Liver (tissue), 3 donors: Measurements from ENCODE around the gene SIK2.

Source experiments
- ATF3 ChIP-seq: IDR thresholded peaks from 2 replicates; pipeline ENCODE4 v1.6.1; 2016; ENCODE audit warnings: antibody characterized with exemption
- CTCF ChIP-seq: fragments of 150-350 bp; IDR thresholded peaks from 2 replicates; pipeline ENCODE4 v1.5.1; 2017; ENCODE audit warnings: improper control_type of control experiment, low read depth, low read length; ENCODE audit not compliant: missing input control
- EGR1 ChIP-seq, 2 donors: IDR thresholded peaks; 2 replicates each; pipeline ENCODE4 v1.6.1; 2016 to 2018; ENCODE audit warnings: antibody characterized with exemption in 2 of 2, low read depth in 2 of 2
- FOXA1 ChIP-seq: IDR thresholded peaks from 2 replicates; pipeline ENCODE4 v1.6.1; 2016; ENCODE audit warnings: antibody characterized with exemption
- GABPA ChIP-seq, 2 donors: IDR thresholded peaks in 1 of 2; conservative IDR thresholded peaks in 1 of 2; 2 replicates each; pipeline ENCODE4 v1.6.1; 2016; ENCODE audit warnings: antibody characterized with exemption in 2 of 2, mild to moderate bottlenecking in 1 of 2, moderate library complexity in 1 of 2
- JUND ChIP-seq, 2 donors: IDR thresholded peaks; 2 replicates each; pipeline ENCODE4 v1.6.1; 2016; ENCODE audit warnings: antibody characterized with exemption in 2 of 2
- MAX ChIP-seq: IDR thresholded peaks from 2 replicates; pipeline ENCODE4 v1.6.1; 2016; ENCODE audit warnings: antibody characterized with exemption
- RAD21 ChIP-seq, 2 donors: IDR thresholded peaks; 2 replicates each; pipeline ENCODE4 v1.6.1; 2016; ENCODE audit warnings: antibody characterized with exemption in 2 of 2, mild to moderate bottlenecking in 2 of 2
- REST ChIP-seq: IDR thresholded peaks from 2 replicates; pipeline ENCODE4 v1.6.1; 2016; ENCODE audit warnings: antibody characterized with exemption, mild to moderate bottlenecking
- SP1 ChIP-seq: IDR thresholded peaks from 2 replicates; pipeline ENCODE4 v1.6.1; 2018; ENCODE audit warnings: antibody characterized with exemption, mild to moderate bottlenecking
- YY1 ChIP-seq: IDR thresholded peaks from 2 replicates; pipeline ENCODE4 v1.6.1; 2016; ENCODE audit warnings: antibody characterized with exemption, mild to moderate bottlenecking
- donor health status: healthy.
- donor health status: healthy.

- TF ChIP-seq JUND (IDR thresholded peaks at IDR 0.05) (no peak), CTCF (no peak), EGR1 (IDR thresholded peaks at IDR 0.05; ENCODE audit: low read depth in 2 of 2) (no peak), RAD21 (IDR thresholded peaks at IDR 0.05) (no peak), SP1 (no peak), REST (no peak), GABPA (IDR thresholded peaks at IDR 0.05 in 1 of 2, conservative IDR thresholded peaks at IDR 0.05 in 1 of 2) (no peak), MAX (no peak), FOXA1 (no peak), ATF3 (no peak), YY1 (no peak)
These were observed 61.6 kb downstream of the SIK2 start for GRCh38 chr11:111663820-111664219.
